CD4-positive, alpha-beta memory T cell (primary cell): ENCODE results near the gene FEM1C. TPM values are rescaled to one million over a fixed set of nuclear protein-coding genes. Genes with fewer than 3 reads are reported as not detected.

Experiments
- CTCF ChIA-PET: fragments of 350-600 bp; sonication (Branson Sonifier 250); formaldehyde crosslinking; loops from one replicate; lab custom pipeline; 2021; ENCODE audit warnings: inconsistent platforms; ENCODE audit not compliant: partially characterized antibody; lab: Charles Lee
- POLR2A ChIA-PET: fragments of 350-600 bp; sonication (Branson Sonifier 250); formaldehyde crosslinking; loops from one replicate; lab custom pipeline; 2021; ENCODE audit not compliant: partially characterized antibody; lab: Charles Lee
- DNase-seq, 5 donors: peaks; one replicate each; pipeline versions ENCODE4 v3.0.0 to v3.0.0-alpha.2; 2020 to 2022; ENCODE audit warnings: mixed read lengths in 1 of 5
- H3K27ac ChIP-seq: one replicate; pipeline ENCODE4 v1.7.0; 2013; ENCODE audit warnings: low read depth, low read length
- H3K27me3 ChIP-seq: 2 replicates; pipeline ENCODE4 v1.7.0; 2013; ENCODE audit warnings: mild to moderate bottlenecking, low read length, moderate library complexity; ENCODE audit not compliant: insufficient read depth
- H3K36me3 ChIP-seq: 2 replicates; pipeline ENCODE4 v1.7.0; 2013; ENCODE audit warnings: mild to moderate bottlenecking, low read length, moderate library complexity; ENCODE audit not compliant: insufficient read depth
- H3K4me1 ChIP-seq: 2 replicates; pipeline ENCODE4 v1.7.0; 2013; ENCODE audit warnings: mild to moderate bottlenecking, low read length, moderate library complexity; ENCODE audit not compliant: insufficient read depth
- H3K4me3 ChIP-seq, 2 donors: one replicate each; pipeline ENCODE4 v1.7.0; 2013; ENCODE audit warnings: low read length in 2 of 2, mild to moderate bottlenecking in 1 of 2
- H3K9me3 ChIP-seq, 2 donors: one replicate each; pipeline ENCODE4 v1.7.0; 2013; ENCODE audit warnings: low read length in 2 of 2, control low read depth in 1 of 2; ENCODE audit not compliant: control insufficient read depth in 1 of 2
- H3K27ac Mint-ChIP-seq, 7 donors: one replicate each; pipeline ENCODE4 v1.8.0; 2020 to 2021; ENCODE audit warnings: mixed read lengths in 7 of 7, mild to moderate bottlenecking in 6 of 7, inconsistent platforms in 3 of 7, moderate library complexity in 3 of 7
- H3K27me3 Mint-ChIP-seq, 2 donors: one replicate each; pipeline ENCODE4 v1.8.0; 2020 to 2021; ENCODE audit warnings: mixed read lengths in 2 of 2
- H3K36me3 Mint-ChIP-seq, 2 donors: one replicate each; pipeline ENCODE4 v1.8.0; 2020 to 2021; ENCODE audit warnings: mixed read lengths in 2 of 2, inconsistent platforms in 1 of 2, mild to moderate bottlenecking in 1 of 2
- H3K4me1 Mint-ChIP-seq, 4 donors: one replicate each; pipeline ENCODE4 v1.8.0; 2020 to 2021; ENCODE audit warnings: mixed read lengths in 4 of 4, mild to moderate bottlenecking in 1 of 4
- H3K4me3 Mint-ChIP-seq, 8 donors: one replicate each; pipeline ENCODE4 v1.8.0; 2020 to 2021; ENCODE audit warnings: mixed read lengths in 8 of 8, mild to moderate bottlenecking in 7 of 8, moderate library complexity in 6 of 8, inconsistent platforms in 3 of 8
- H3K9me3 Mint-ChIP-seq, 8 donors: one replicate each; pipeline ENCODE4 v1.8.0; 2020 to 2021; ENCODE audit warnings: mixed read lengths in 8 of 8, mild to moderate bottlenecking in 5 of 8, inconsistent platforms in 3 of 8, moderate library complexity in 1 of 8
- intact Hi-C: fragments of 100-400 bp; cut with micrococcal nuclease; formaldehyde crosslinking; loops from one replicate; pipeline ENCODE4 v1.15.1; 2023
- polyA plus RNA-seq, 2 donors: library from polyadenylated mRNA; unstranded; fragments of 300-500 nt; fragmentation: Illumina TruSeq; gene quantifications; one replicate each; pipeline ENCODE4 v1.2.3, GENCODE V29; 2021
- total RNA-seq, 2 experiments: library from RNA; stranded (reverse); gene quantifications; one replicate each; pipeline ENCODE4 v1.2.3, GENCODE V29; 2021

FEM1C gene
- total and polyA plus RNA-seq, 4 experiments from 2014 or later = 2.3 to 19.7 (median 10.6) TPM

DNA sequence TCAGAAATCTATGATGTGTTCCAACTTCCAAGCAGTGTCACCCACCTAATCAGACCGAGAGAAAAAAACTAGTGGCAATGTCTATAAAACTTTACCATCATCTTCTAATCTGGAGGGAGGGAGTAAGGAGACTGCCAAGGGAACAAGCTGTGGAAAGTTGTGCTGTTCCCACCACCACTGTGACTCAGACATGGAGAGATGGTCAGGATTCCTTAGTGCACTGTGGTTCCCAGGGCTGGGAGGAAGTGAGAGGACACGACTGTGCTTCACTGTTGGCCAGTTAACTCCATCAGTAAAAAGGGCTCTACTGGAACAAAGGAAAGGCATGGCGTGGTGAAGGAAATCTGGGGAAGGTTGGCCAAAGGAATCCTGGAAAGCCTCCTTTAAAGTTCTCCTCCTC is 38.9 kb upstream of the FEM1C start:
- Mint-ChIP-seq H3K4me1 (no peaks in the 10 kb centered on the region), H3K27ac (no peak overlapping the region), H3K4me3 (no peak overlapping the region), H3K27me3 (no peaks in the 10 kb centered on the region), H3K9me3 (no peaks in the 10 kb centered on the region), H3K36me3 (peaks cover 0 to 5% of the 10 kb centered on the region in 2 donors)
- intact Hi-C loops = no loop called here
- no peaks in the 10 kb centered on the region for H3K9me3 ChIP-seq
- no peaks in the 10 kb centered on the region for H3K4me1 ChIP-seq
- ChIA-PET POLR2A (no interaction called here), CTCF (interaction anchor here (2.5 to 2.9 kb wide), 2 partner anchors 9 to 274 kb away, joined by 6 to 20 read pairs; no protein-coding TSS in a partner anchor)
- H3K36me3 ChIP-seq = no peaks in the 10 kb centered on the region
- H3K27ac ChIP-seq = no peak overlapping the region
- no peaks in the 10 kb centered on the region for H3K27me3 ChIP-seq
- no peak overlapping the region for H3K4me3 ChIP-seq
- DNase-seq = no peak

DNA sequence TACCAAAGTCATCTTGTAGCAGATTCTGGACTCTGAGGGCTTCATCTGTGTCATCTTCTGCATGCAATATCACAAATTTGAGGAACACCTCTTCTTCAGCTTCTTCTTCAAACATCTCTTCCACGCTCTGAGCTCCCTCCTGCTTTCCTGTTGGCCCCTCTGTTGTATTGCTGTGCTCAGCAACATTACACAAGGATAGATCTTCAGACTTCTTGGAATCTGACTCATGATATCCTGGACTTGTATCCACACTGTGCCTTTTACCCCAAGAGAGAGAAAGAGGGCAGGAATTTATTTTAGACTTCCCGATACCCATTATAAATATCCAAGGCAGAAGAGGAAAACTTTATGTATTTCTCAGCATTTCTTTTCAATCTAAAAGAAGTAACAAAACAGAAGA is 36.4 kb upstream of the FEM1C start:
- DNase-seq = no peak
- intact Hi-C loops = no loop called here
- POLR2A ChIA-PET = no interaction called here

DNA sequence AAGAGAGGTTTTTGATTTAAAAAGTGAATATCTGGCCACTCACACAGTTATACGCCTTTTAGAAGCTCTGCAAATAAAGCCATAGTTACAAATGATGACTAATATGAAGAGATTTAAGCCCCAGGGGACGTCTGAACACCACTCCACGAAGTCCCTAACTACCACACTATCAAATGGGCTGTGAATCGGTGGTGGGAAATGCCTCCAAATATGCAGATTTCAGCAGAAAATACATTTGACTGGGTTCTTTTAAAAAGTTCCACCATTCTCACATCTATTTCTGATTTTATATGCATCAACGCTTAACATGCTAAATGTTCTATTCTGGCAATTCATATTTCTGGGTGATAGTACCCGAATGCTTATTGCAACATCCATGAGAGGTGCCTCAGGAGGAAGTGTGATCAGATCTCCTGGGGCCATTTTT is 35.2 kb upstream of the FEM1C start:
- no peaks in the 10 kb centered on the region for H3K27me3 ChIP-seq
- no peaks in the 10 kb centered on the region for H3K4me1 Mint-ChIP-seq
- no peaks in the 10 kb centered on the region for H3K4me1 ChIP-seq
- H3K36me3 ChIP-seq = no peaks in the 10 kb centered on the region
- H3K4me3 ChIP-seq = no peak overlapping the region
- H3K27me3 Mint-ChIP-seq = no peaks in the 10 kb centered on the region
- intact Hi-C loops = no loop called here
- no peaks in the 10 kb centered on the region for H3K9me3 ChIP-seq
- H3K27ac Mint-ChIP-seq = no peak overlapping the region
- ChIA-PET POLR2A (no interaction called here), CTCF (interaction anchor here (14.3 kb wide), 1 partner anchor 267 kb away, joined by 417 read pairs; no protein-coding TSS in a partner anchor)
- peaks cover 0 to 2% (median 0%) of the 10 kb centered on the region in 8 donors for H3K9me3 Mint-ChIP-seq
- no peak overlapping the region for H3K27ac ChIP-seq
- H3K4me3 Mint-ChIP-seq = no peak overlapping the region
- no peak for DNase-seq
- peaks cover 0 to 5% of the 10 kb centered on the region in 2 donors for H3K36me3 Mint-ChIP-seq

More for the DNA sequence above, 36.4 kb upstream of the FEM1C start:
- no peaks in the 10 kb centered on the region for H3K9me3 ChIP-seq
- no peaks in the 10 kb centered on the region for H3K4me1 ChIP-seq
- Mint-ChIP-seq H3K9me3 (peaks cover 0 to 2% (median 0%) of the 10 kb centered on the region in 8 donors), H3K36me3 (peaks cover 0 to 5% of the 10 kb centered on the region in 2 donors), H3K4me1 (no peaks in the 10 kb centered on the region), H3K27ac (peak overlapping the region in 1 of 7 donors; percentile 29), H3K27me3 (no peaks in the 10 kb centered on the region), H3K4me3 (no peak overlapping the region)
- H3K4me3 ChIP-seq = no peak overlapping the region
- H3K36me3 ChIP-seq = no peaks in the 10 kb centered on the region
- H3K27me3 ChIP-seq = no peaks in the 10 kb centered on the region
- no peak overlapping the region for H3K27ac ChIP-seq
- CTCF ChIA-PET = interaction anchor here (0.9 to 2.0 kb wide), 5 partner anchors 9 to 272 kb away, joined by 3 to 6 read pairs (median 4); no protein-coding TSS in a partner anchor

DNA sequence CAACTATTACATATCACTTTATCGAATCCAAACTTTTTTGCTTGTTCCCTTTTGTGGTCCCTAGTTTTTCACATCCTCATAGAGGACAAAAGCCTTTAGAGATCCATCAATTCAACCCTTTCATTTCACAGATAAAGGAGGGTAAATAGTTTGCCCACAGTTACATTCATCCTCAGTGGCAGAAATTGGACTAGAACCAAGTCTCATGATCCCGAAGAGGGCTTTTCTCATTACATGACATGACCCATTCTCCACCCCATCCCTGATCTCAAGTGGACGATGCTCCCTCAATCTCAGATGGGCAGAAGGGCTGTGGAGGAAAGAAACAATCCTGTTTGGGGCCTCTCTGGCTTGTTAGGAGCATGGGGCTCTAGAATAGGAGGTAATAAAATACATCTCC is 34.6 kb upstream of the FEM1C start:
- no peaks in the 10 kb centered on the region for H3K27me3 Mint-ChIP-seq
- peaks cover 0 to 2% (median under 1%) of the 10 kb centered on the region in 4 donors for H3K4me1 Mint-ChIP-seq
- POLR2A ChIA-PET = no interaction called here
- Histone ChIP-seq H3K4me3 (no peak overlapping the region), H3K27me3 (no peaks in the 10 kb centered on the region), H3K9me3 (no peaks in the 10 kb centered on the region), H3K4me1 (no peaks in the 10 kb centered on the region), H3K36me3 (no peaks in the 10 kb centered on the region), H3K27ac (no peak overlapping the region)
- H3K27ac Mint-ChIP-seq = no peak overlapping the region
- CTCF ChIA-PET = interaction anchor here (14.3 kb wide), 1 partner anchor 267 kb away, joined by 417 read pairs; no protein-coding TSS in a partner anchor
- intact Hi-C loops = no loop called here
- H3K36me3 Mint-ChIP-seq = peaks cover 0 to 5% of the 10 kb centered on the region in 2 donors
- peaks cover 0 to 2% (median 0%) of the 10 kb centered on the region in 8 donors for H3K9me3 Mint-ChIP-seq
- DNase-seq = no peak
- no peak overlapping the region for H3K4me3 Mint-ChIP-seq

DNA sequence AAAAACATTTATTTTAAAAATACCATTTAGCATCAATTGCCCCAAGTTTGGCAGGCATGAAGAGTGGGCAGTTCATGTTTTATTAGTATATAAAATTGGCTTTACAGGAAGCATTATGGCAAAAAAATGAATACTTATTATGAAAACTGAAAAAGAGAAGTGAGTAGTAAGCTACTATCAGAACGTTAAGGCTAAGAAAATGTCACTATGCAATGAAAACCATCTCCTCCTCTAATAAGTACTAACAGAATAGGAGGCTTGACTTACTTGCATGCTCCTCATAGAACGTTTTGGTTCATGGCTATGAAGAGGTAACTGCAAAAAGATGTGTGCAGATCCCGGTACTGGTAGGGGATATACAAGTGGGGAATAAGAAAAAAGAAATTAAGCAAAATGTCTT is 34.1 kb upstream of the FEM1C start:
- CTCF ChIA-PET = interaction anchor here (14.3 kb wide), 1 partner anchor 266 kb away, joined by 417 read pairs; no protein-coding TSS in a partner anchor
- Histone ChIP-seq H3K4me3 (no peak overlapping the region), H3K27ac (no peak overlapping the region), H3K9me3 (no peaks in the 10 kb centered on the region), H3K4me1 (no peaks in the 10 kb centered on the region), H3K36me3 (no peaks in the 10 kb centered on the region), H3K27me3 (no peaks in the 10 kb centered on the region)
- POLR2A ChIA-PET = no interaction called here
- Mint-ChIP-seq H3K36me3 (peaks cover 0 to 5% of the 10 kb centered on the region in 2 donors), H3K9me3 (peaks cover 0 to 2% (median 0%) of the 10 kb centered on the region in 8 donors), H3K4me1 (peaks cover 0 to 2% (median under 1%) of the 10 kb centered on the region in 4 donors), H3K27ac (no peak overlapping the region), H3K27me3 (no peaks in the 10 kb centered on the region), H3K4me3 (no peak overlapping the region)
- no peak for DNase-seq
- intact Hi-C loops = no loop called here

DNA sequence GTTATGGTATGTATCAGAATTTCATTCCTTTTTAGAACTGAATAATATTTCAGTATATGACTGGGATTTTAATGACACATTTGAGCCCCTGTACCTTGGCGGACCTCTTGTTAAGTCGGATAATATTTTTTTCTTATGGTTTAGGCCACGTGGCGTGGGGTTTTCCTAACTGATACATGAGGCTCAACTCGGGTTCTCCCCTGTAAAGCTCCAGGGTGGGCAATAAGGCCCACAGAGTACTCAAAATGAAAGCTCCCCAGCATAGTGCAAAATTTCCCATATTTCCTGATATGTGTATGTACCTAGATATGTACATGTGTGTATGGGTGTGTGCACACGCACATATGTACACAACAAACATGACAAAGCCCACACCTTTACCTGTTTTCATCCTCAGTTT is 33.2 kb upstream of the FEM1C start:
- peaks cover 0 to 5% of the 10 kb centered on the region in 2 donors for H3K36me3 Mint-ChIP-seq
- Histone ChIP-seq H3K4me1 (no peaks in the 10 kb centered on the region), H3K27me3 (no peaks in the 10 kb centered on the region), H3K4me3 (no peak overlapping the region), H3K36me3 (no peaks in the 10 kb centered on the region), H3K27ac (no peak overlapping the region), H3K9me3 (no peaks in the 10 kb centered on the region)
- no peak for DNase-seq
- intact Hi-C loops = no loop called here
- peak overlapping the region in 1 of 7 donors; percentile 58 for H3K27ac Mint-ChIP-seq
- H3K27me3 Mint-ChIP-seq = peaks cover 0 to under 1% of the 10 kb centered on the region in 2 donors
- POLR2A ChIA-PET = no interaction called here
- CTCF ChIA-PET = interaction anchor here (0.8 to 14.3 kb wide), 6 partner anchors 10 to 480 kb away, joined by 3 to 417 read pairs (median 4); no protein-coding TSS in a partner anchor
- H3K4me3 Mint-ChIP-seq = no peak overlapping the region
- peaks cover 0 to 2% (median 0%) of the 10 kb centered on the region in 8 donors for H3K9me3 Mint-ChIP-seq
- H3K4me1 Mint-ChIP-seq = peaks cover 0 to 2% (median under 1%) of the 10 kb centered on the region in 4 donors

DNA sequence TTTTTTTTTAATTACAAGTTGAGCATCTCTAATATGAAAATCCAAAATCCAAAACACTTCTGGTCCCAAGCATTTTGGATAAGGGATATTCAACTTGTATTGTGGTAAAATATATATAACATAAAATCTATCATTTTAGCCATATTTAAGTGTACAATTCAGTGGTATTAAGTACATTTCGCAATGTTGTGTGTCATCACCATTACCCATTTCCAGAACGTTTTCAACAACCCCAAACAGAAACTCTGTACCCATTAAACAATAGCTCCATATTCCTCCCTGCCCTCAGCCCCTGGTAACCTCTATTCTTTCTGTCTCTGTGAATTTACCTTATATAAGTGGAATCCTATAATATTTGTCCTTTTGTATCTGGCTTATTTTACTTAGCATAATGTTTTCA is 32.8 kb upstream of the FEM1C start:
- H3K36me3 Mint-ChIP-seq = peaks cover 0 to 5% of the 10 kb centered on the region in 2 donors
- H3K9me3 ChIP-seq = no peaks in the 10 kb centered on the region
- H3K4me1 Mint-ChIP-seq = peaks cover 0 to 2% (median under 1%) of the 10 kb centered on the region in 4 donors
- H3K4me3 Mint-ChIP-seq = no peak overlapping the region
- no peaks in the 10 kb centered on the region for H3K36me3 ChIP-seq
- H3K4me3 ChIP-seq = no peak overlapping the region
- ChIA-PET POLR2A (no interaction called here), CTCF (interaction anchor here (0.8 to 14.3 kb wide), 6 partner anchors 10 to 480 kb away, joined by 3 to 417 read pairs (median 4); no protein-coding TSS in a partner anchor)
- H3K9me3 Mint-ChIP-seq = peaks cover 0 to 2% (median 0%) of the 10 kb centered on the region in 8 donors
- H3K27me3 Mint-ChIP-seq = peaks cover 2 to 3% of the 10 kb centered on the region in 2 donors
- no peak for DNase-seq
- H3K27ac Mint-ChIP-seq = peak overlapping the region in 1 of 7 donors; percentile 58
- intact Hi-C loops = no loop called here
- no peaks in the 10 kb centered on the region for H3K4me1 ChIP-seq
- H3K27me3 ChIP-seq = no peaks in the 10 kb centered on the region
- H3K27ac ChIP-seq = no peak overlapping the region
